PC-3 (cell line): ENCODE data around the gene B3GNT4. TPM values are rescaled to one million over a fixed set of nuclear protein-coding genes. Genes with fewer than 3 reads are reported as not detected.

Experiments
- ATAC-seq: fragments of 200-7000 bp; cut with Tn5 transposase; 2 replicates; pipeline ENCODE4 v1.9.1; 2020; ENCODE audit warnings: mild to moderate bottlenecking, moderate library complexity
- BruUV-seq: library from RNA; stranded (reverse); fragments of 400-500 nt; replicated peaks from 2 replicates; lab custom pipeline; 2021; lab: Mats Ljungman, UMichigan
- CTCF ChIA-PET: fragments of 300-600 bp; sonication (Branson Sonifier 250); formaldehyde crosslinking; loops from one replicate; lab custom pipeline; 2022; ENCODE audit warnings: antibody characterized with exemption; lab: Charles Lee
- POLR2A ChIA-PET: fragments of 300-600 bp; sonication (Branson Sonifier 250); formaldehyde crosslinking; loops from one replicate; lab custom pipeline; 2022; ENCODE audit warnings: antibody characterized with exemption; ENCODE audit not compliant: unreplicated experiment; lab: Charles Lee
- DNase-seq: peaks from one replicate; pipeline ENCODE4 v3.0.0-alpha.2; 2015
- H2AFZ ChIP-seq: fragments of 300-600 bp; sonication (generic); 2 replicates; pipeline ENCODE4 v1.6.0; 2016; ENCODE audit warnings: antibody characterized with exemption, low read length
- H3F3A ChIP-seq: fragments of 300-600 bp; sonication (generic); one replicate; pipeline ENCODE4 v1.6.0; 2017; ENCODE audit warnings: antibody characterized with exemption, low read length, control low read depth, mild to moderate bottlenecking; ENCODE audit not compliant: unreplicated experiment
- H3K27ac ChIP-seq: fragments of 300-600 bp; sonication (generic); 2 replicates; pipeline ENCODE4 v1.5.1; 2016; ENCODE audit warnings: mild to moderate bottlenecking, low read length
- H3K27me3 ChIP-seq: fragments of 300-600 bp; sonication (generic); 2 replicates; pipeline ENCODE4 v1.6.1; 2016; ENCODE audit warnings: low read length, mixed read lengths
- H3K36me3 ChIP-seq: fragments of 300-600 bp; sonication (generic); 2 replicates; pipeline ENCODE4 v1.6.1; 2016; ENCODE audit warnings: low read depth, mixed run types, low read length, mixed read lengths
- H3K4me1 ChIP-seq: fragments of 300-600 bp; sonication (generic); 2 replicates; pipeline ENCODE4 v1.5.1; 2016; ENCODE audit warnings: low read length; ENCODE audit not compliant: insufficient read depth
- H3K4me2 ChIP-seq: fragments of 300-600 bp; sonication (generic); 2 replicates; pipeline ENCODE4 v1.6.0; 2016; ENCODE audit warnings: low read length
- H3K4me3 ChIP-seq: fragments of 300-600 bp; sonication (generic); 2 replicates; pipeline ENCODE4 v1.5.1; 2016; ENCODE audit warnings: mild to moderate bottlenecking, low read length, mixed read lengths
- H3K79me2 ChIP-seq: fragments of 300-600 bp; sonication (generic); 2 replicates; pipeline ENCODE4 v1.6.1; 2017; ENCODE audit warnings: low read length, mixed read lengths
- H3K9ac ChIP-seq: fragments of 300-600 bp; sonication (generic); 2 replicates; pipeline ENCODE4 v1.6.0; 2016; ENCODE audit warnings: mild to moderate bottlenecking, low read length
- H3K9me2 ChIP-seq: fragments of 300-600 bp; sonication (generic); replicated peaks from 2 replicates; pipeline ENCODE4 v1.6.1; 2016; ENCODE audit warnings: mixed run types, low read length, mixed read lengths
- H3K9me3 ChIP-seq: fragments of 300-600 bp; sonication (generic); 2 replicates; pipeline ENCODE4 v1.6.1; 2016; ENCODE audit warnings: low read length, mixed read lengths
- H4K20me1 ChIP-seq: fragments of 300-600 bp; sonication (generic); 2 replicates; pipeline ENCODE4 v1.6.1; 2016; ENCODE audit warnings: low read length, mixed read lengths
- CTCF ChIP-seq: fragments of 300-600 bp; sonication (generic); conservative IDR thresholded peaks from 2 replicates; pipeline ENCODE4 v1.5.1; 2017; ENCODE audit warnings: antibody characterized with exemption, low read depth, mild to moderate bottlenecking, low read length
- EZH2 ChIP-seq: fragments of 300-600 bp; sonication (generic); IDR thresholded peaks from one replicate; pipeline ENCODE4 v1.6.1; 2017; ENCODE audit warnings: antibody characterized with exemption, mild to moderate bottlenecking, low read length; ENCODE audit not compliant: unreplicated experiment
- EZH2phosphoT487 ChIP-seq: fragments of 300-600 bp; sonication (generic); IDR thresholded peaks from 2 replicates; pipeline ENCODE4 v1.6.1; 2018; ENCODE audit warnings: mild to moderate bottlenecking, antibody characterized with exemption, low read length, borderline replicate concordance
- intact Hi-C: fragments of 100-400 bp; cut with micrococcal nuclease; formaldehyde crosslinking; loops from 2 replicates; pipeline ENCODE4 v1.9.0; 2023
- total RNA-seq: library from RNA; depleted of rRNA; stranded (reverse); fragments of >200 nt; gene quantifications from 2 replicates; pipeline ENCODE4 v1.2.3, GENCODE V29; 2014

Gene B3GNT4
- total RNA-seq, 1 experiment from 2014 or later: 4.0 TPM

GRCh38 chr12:122161682-122162081, 41.8 kb upstream of the B3GNT4 start:
- ChIA-PET CTCF (no interaction called here), POLR2A (no interaction called here)
- Histone ChIP-seq H3K9ac (no peak overlapping the region), H3K4me3 (no peak overlapping the region), H3K27ac (no peak overlapping the region), H3K27me3 (no peaks in the 10 kb centered on the region), H3K36me3 (no peaks in the 10 kb centered on the region), H3K4me2 (no peak overlapping the region), H3K4me1 (no peaks in the 10 kb centered on the region), H3K79me2 (no peaks in the 10 kb centered on the region), H3K9me3 (no peaks in the 10 kb centered on the region), H3F3A (no peaks in the 10 kb centered on the region), H3K9me2 (no peaks in the 10 kb centered on the region), H4K20me1 (no peaks in the 10 kb centered on the region), H2AFZ (no peak overlapping the region)
- BruUV-seq: no TSS peak
- DNase-seq (no peak), ATAC-seq (no peak)
- TF ChIP-seq CTCF: no peak
- TF ChIP-seq EZH2phosphoT487: no peak
- TF ChIP-seq EZH2: no peak
- intact Hi-C loops: no loop called here

GRCh38 chr12:122162976-122163375, 40.5 kb upstream of the B3GNT4 start:
- Histone ChIP-seq H2AFZ (no peak overlapping the region), H4K20me1 (no peaks in the 10 kb centered on the region), H3K36me3 (no peaks in the 10 kb centered on the region), H3K9me2 (no peaks in the 10 kb centered on the region), H3K79me2 (no peaks in the 10 kb centered on the region), H3K4me2 (no peak overlapping the region), H3K9me3 (no peaks in the 10 kb centered on the region), H3K4me1 (no peaks in the 10 kb centered on the region), H3K27me3 (no peaks in the 10 kb centered on the region), H3F3A (no peaks in the 10 kb centered on the region), H3K27ac (no peak overlapping the region), H3K4me3 (no peak overlapping the region), H3K9ac (no peak overlapping the region)
- DNase-seq (no peak), ATAC-seq (no peak)
- intact Hi-C loops: no loop called here
- ChIA-PET CTCF (no interaction called here), POLR2A (no interaction called here)
- no TSS peak for BruUV-seq
- TF ChIP-seq CTCF: no peak
- no peak for TF ChIP-seq EZH2
- no peak for TF ChIP-seq EZH2phosphoT487

- Histone ChIP-seq H3K9me3 (no peaks in the 10 kb centered on the region), H3K4me1 (no peaks in the 10 kb centered on the region), H3K79me2 (no peaks in the 10 kb centered on the region), H2AFZ (no peak overlapping the region), H3K4me2 (no peak overlapping the region), H3K9me2 (no peaks in the 10 kb centered on the region), H3K4me3 (no peak overlapping the region), H3F3A (no peaks in the 10 kb centered on the region), H3K27me3 (no peaks in the 10 kb centered on the region), H3K9ac (no peak overlapping the region), H4K20me1 (no peaks in the 10 kb centered on the region), H3K36me3 (no peaks in the 10 kb centered on the region), H3K27ac (no peak overlapping the region)
- no peak for ATAC-seq
- ChIA-PET CTCF (no interaction called here), POLR2A (no interaction called here)
- no TSS peak for BruUV-seq
- TF ChIP-seq CTCF (no peak), EZH2 (no peak)
- DNase-seq: no peak
- intact Hi-C loops: no loop called here
These were observed 36.8 kb upstream of the B3GNT4 start for GRCh38 chr12:122166422-122167349.
